ENCODE measurements around the gene CLTB. TPM values are rescaled to one million over a fixed set of nuclear protein-coding genes. Genes with fewer than 3 reads are reported as not detected.

CLTB gene
- total and polyA plus RNA-seq, 2 of the 13 experiments (the other 11 are each of a cell fraction or from before 2014, with no cell fraction given): 23.3 to 33.8 TPM

- TF ChIP-seq ZSCAN21 (CRISPR knock-in tag; IDR thresholded peaks at IDR 0.05; ENCODE audit: borderline replicate concordance) (no peak; the same call in 1 of the 2 replicates), SIX4 (CRISPR knock-in tag; IDR thresholded peaks at IDR 0.05) (no peak), LCORL (IDR thresholded peaks at IDR 0.05) (no peak), LCORL (CRISPR knock-in tag; IDR thresholded peaks at IDR 0.05) (no peak), ZNF674 (CRISPR knock-in tag; IDR thresholded peaks at IDR 0.05; ENCODE audit: low read depth) (no peak), MED13 (CRISPR knock-in tag; IDR thresholded peaks at IDR 0.05) (no peak), NFRKB (IDR thresholded peaks at IDR 0.05) (peak; percentile 74), MATR3 (CRISPR knock-in tag; IDR thresholded peaks at IDR 0.05) (no peak), SKI (IDR thresholded peaks at IDR 0.05; ENCODE audit: partially characterized antibody) (no peak), ZNF350 (CRISPR knock-in tag; IDR thresholded peaks at IDR 0.05; ENCODE audit: borderline replicate concordance, low read depth) (no peak), KLF9 (CRISPR knock-in tag; IDR thresholded peaks at IDR 0.05; ENCODE audit: low read depth) (no peak), GTF3A (CRISPR knock-in tag; conservative IDR thresholded peaks at IDR 0.05) (0 out of 2 replicates have a peak, but pooled peaks have one; percentile 72), ZGPAT (CRISPR knock-in tag; IDR thresholded peaks at IDR 0.05) (peak; percentile 89; the same call in 1 of the 2 replicates), TFDP1 (CRISPR knock-in tag; IDR thresholded peaks at IDR 0.05; ENCODE audit: borderline replicate concordance) (peak; percentile 61; the same call in 1 of the 2 replicates), ZNF788 (CRISPR knock-in tag; IDR thresholded peaks at IDR 0.05; ENCODE audit: borderline replicate concordance) (peak; percentile 66; the same call in 1 of the 2 replicates), ZNF704 (CRISPR knock-in tag; IDR thresholded peaks at IDR 0.05; ENCODE audit: borderline replicate concordance) (no peak), EEA1 (CRISPR knock-in tag; IDR thresholded peaks at IDR 0.05; ENCODE audit: borderline replicate concordance) (no peak), SP2 (CRISPR knock-in tag; IDR thresholded peaks at IDR 0.05) (peak; percentile 24), PHF20 (CRISPR knock-in tag; IDR thresholded peaks at IDR 0.05) (peak; percentile 81), ZNF138 (CRISPR knock-in tag; IDR thresholded peaks at IDR 0.05; ENCODE audit: low read depth) (no peak), HMGXB3 (CRISPR knock-in tag; IDR thresholded peaks at IDR 0.05; ENCODE audit: borderline replicate concordance) (no peak)
Measured at GRCh38 chr5:176447978-176448608, 31.8 kb upstream of the CLTB start, which contains the start of gene FAF2 (continued).

Data from HepG2 (cell line).